ENCODE measurements around the gene GDPGP1. TPM values are rescaled to one million over a fixed set of nuclear protein-coding genes. Genes with fewer than 3 reads are reported as not detected.

Gene GDPGP1
- total RNA-seq, 3 donors from 2014 or later: 3.4 to 9.4 (median 7.5) TPM

GRCh38 chr15:90222547-90222946 is 11.5 kb upstream of the GDPGP1 start:
- H3K36me3 ChIP-seq: no peaks in the 10 kb centered on the region

GRCh38 chr15:90223441-90224165 is 10.4 kb upstream of the GDPGP1 start:
- no peaks in the 10 kb centered on the region for H3K9me3 ChIP-seq
- TF ChIP-seq CTCF (IDR thresholded peaks at IDR 0.05): no peak
- no peak overlapping the region for H3K4me3 ChIP-seq
- no peak overlapping the region for H3K27ac ChIP-seq
- H3K27me3 ChIP-seq: no peaks in the 10 kb centered on the region
- H3K4me1 ChIP-seq: peaks cover 0 to 4% of the 10 kb centered on the region in 2 donors
- intact Hi-C loops (cut with DNase I; ENCODE audit: low total_unique reads): no loop called here
- no peaks in the 10 kb centered on the region for H3K36me3 ChIP-seq
- DNase-seq (ENCODE audit: low spot score in 2 of 2): no peak

More at GRCh38 chr15:90222547-90222946, 11.5 kb upstream of the GDPGP1 start:
- H3K9me3 ChIP-seq: no peaks in the 10 kb centered on the region
- intact Hi-C loops (cut with DNase I; ENCODE audit: low total_unique reads): no loop called here
- TF ChIP-seq POLR2AphosphoS5 (IDR thresholded peaks at IDR 0.05) (no peak), POLR2A (IDR thresholded peaks at IDR 0.05) (no peak), CTCF (IDR thresholded peaks at IDR 0.05) (no peak)
- H3K4me3 ChIP-seq: no peak overlapping the region
- no peaks in the 10 kb centered on the region for H3K27me3 ChIP-seq
- no peak for DNase-seq (ENCODE audit: low spot score in 2 of 2)
- peaks cover 0 to 4% of the 10 kb centered on the region in 2 donors for H3K4me1 ChIP-seq
- H3K27ac ChIP-seq: no peak overlapping the region

- DNase-seq (ENCODE audit: low spot score in 2 of 2): no peak
- H3K27me3 ChIP-seq: no peaks in the 10 kb centered on the region
- H3K4me1 ChIP-seq: peaks cover 0 to 4% of the 10 kb centered on the region in 2 donors
- no peak for TF ChIP-seq POLR2A (IDR thresholded peaks at IDR 0.05)
- TF ChIP-seq CTCF (IDR thresholded peaks at IDR 0.05): no peak
- no peak for TF ChIP-seq POLR2AphosphoS5 (IDR thresholded peaks at IDR 0.05)
- H3K36me3 ChIP-seq: no peaks in the 10 kb centered on the region
- intact Hi-C loops (cut with DNase I; ENCODE audit: low total_unique reads): no loop called here
- H3K27ac ChIP-seq: no peak overlapping the region
- H3K4me3 ChIP-seq: no peak overlapping the region
- no peaks in the 10 kb centered on the region for H3K9me3 ChIP-seq
Measured at GRCh38 chr15:90225047-90225446, 9.0 kb upstream of the GDPGP1 start.

- Histone ChIP-seq H3K27me3 (no peaks in the 10 kb centered on the region), H3K36me3 (no peaks in the 10 kb centered on the region), H3K9me3 (no peaks in the 10 kb centered on the region), H3K4me1 (peaks cover 0 to 4% of the 10 kb centered on the region in 2 donors), H3K4me3 (no peak overlapping the region), H3K27ac (no peak overlapping the region)
- no peak for TF ChIP-seq CTCF (IDR thresholded peaks at IDR 0.05)
- TF ChIP-seq POLR2AphosphoS5 (IDR thresholded peaks at IDR 0.05): no peak
- TF ChIP-seq POLR2A (IDR thresholded peaks at IDR 0.05): no peak
- DNase-seq (ENCODE audit: low spot score in 2 of 2): no peak
- intact Hi-C loops (cut with DNase I; ENCODE audit: low total_unique reads): no loop called here
Measured at GRCh38 chr15:90225504-90226234, 8.3 kb upstream of the GDPGP1 start.

GRCh38 chr15:90227336-90227735 is 6.7 kb upstream of the GDPGP1 start:
- intact Hi-C loops (cut with DNase I; ENCODE audit: low total_unique reads): no loop called here
- no peak for DNase-seq (ENCODE audit: low spot score in 2 of 2)
- TF ChIP-seq POLR2A (IDR thresholded peaks at IDR 0.05): no peak
- no peak for TF ChIP-seq POLR2AphosphoS5 (IDR thresholded peaks at IDR 0.05)
- TF ChIP-seq CTCF (IDR thresholded peaks at IDR 0.05): no peak
- Histone ChIP-seq H3K36me3 (no peaks in the 10 kb centered on the region), H3K9me3 (no peaks in the 10 kb centered on the region), H3K27ac (no peak overlapping the region), H3K27me3 (no peaks in the 10 kb centered on the region), H3K4me3 (no peak overlapping the region), H3K4me1 (no peaks in the 10 kb centered on the region)

Data from breast epithelium (tissue), 4 donors.